ENCODE data around the gene NUCB2.

NUCB2 gene

DNA sequence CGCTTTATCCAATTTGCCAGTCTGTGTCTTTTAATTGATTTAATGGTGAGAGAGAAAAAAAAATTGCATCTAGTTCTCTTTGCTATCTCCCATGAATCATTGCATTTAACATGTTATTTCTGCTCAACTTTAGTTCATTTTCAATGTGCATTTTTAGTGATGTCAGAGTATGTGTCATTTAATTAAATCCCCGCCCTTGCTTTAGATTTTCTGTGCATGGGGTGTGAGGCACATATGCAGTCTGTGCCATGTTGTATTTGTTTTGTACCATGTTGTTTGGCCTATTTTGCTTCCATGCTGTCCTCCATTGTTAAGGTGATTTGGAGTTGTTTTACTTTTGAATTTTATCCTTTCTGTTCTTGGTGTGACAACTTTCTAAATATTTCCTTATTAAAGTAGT is 66.7 kb downstream of the NUCB2 start:
- H3K27me3 ChIP-seq (ENCODE audit: control insufficient read depth, insufficient read depth, low read length), result no peaks in the 10 kb centered on the region
- no peak overlapping the region for H3K4me3 ChIP-seq (ENCODE audit: low read depth, low read length)
- peaks cover 8% of the 10 kb centered on the region; the same call in 1 of the 2 replicates for H3K4me1 ChIP-seq (ENCODE audit: control insufficient read depth, insufficient read depth, low read length)
- no peak overlapping the region for H3K9ac ChIP-seq (ENCODE audit: low read depth, low read length)
- H3K9me3 ChIP-seq (ENCODE audit: control insufficient read depth, insufficient read depth, low read length), result no peaks in the 10 kb centered on the region
- H3K27ac ChIP-seq (ENCODE audit: low read depth, low read length), result no peak overlapping the region
- no peaks in the 10 kb centered on the region for H3K36me3 ChIP-seq (ENCODE audit: control insufficient read depth, insufficient read depth, low read length)

DNA sequence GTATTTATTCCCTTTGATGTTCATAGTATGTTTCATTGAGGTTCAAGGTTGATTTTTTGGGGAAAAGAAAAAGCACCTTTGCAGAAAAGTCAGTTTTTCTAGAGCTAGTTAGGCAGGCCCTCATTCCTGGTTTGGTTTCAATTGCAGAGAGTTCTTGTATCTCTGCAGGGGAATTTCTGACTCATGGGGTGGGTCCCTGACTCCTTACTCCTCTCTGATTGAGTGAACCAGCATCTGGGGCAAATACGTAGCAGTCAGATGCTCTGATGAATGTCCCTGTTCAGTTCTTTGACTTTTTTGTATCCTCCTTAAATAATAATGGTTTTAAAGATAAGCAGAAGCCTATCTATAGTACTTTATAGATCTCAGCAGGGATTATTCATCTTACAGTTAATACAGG is 67.4 kb downstream of the NUCB2 start:
- no peaks in the 10 kb centered on the region for H3K9me3 ChIP-seq (ENCODE audit: control insufficient read depth, insufficient read depth, low read length)
- H3K4me3 ChIP-seq (ENCODE audit: low read depth, low read length), result no peak overlapping the region
- H3K27me3 ChIP-seq (ENCODE audit: control insufficient read depth, insufficient read depth, low read length), result peaks cover 1% of the 10 kb centered on the region
- no peaks in the 10 kb centered on the region for H3K36me3 ChIP-seq (ENCODE audit: control insufficient read depth, insufficient read depth, low read length)
- no peak overlapping the region for H3K9ac ChIP-seq (ENCODE audit: low read depth, low read length)
- H3K4me1 ChIP-seq (ENCODE audit: control insufficient read depth, insufficient read depth, low read length), result peaks cover 8% of the 10 kb centered on the region; the same call in 1 of the 2 replicates
- H3K27ac ChIP-seq (ENCODE audit: low read depth, low read length), result no peak overlapping the region

DNA sequence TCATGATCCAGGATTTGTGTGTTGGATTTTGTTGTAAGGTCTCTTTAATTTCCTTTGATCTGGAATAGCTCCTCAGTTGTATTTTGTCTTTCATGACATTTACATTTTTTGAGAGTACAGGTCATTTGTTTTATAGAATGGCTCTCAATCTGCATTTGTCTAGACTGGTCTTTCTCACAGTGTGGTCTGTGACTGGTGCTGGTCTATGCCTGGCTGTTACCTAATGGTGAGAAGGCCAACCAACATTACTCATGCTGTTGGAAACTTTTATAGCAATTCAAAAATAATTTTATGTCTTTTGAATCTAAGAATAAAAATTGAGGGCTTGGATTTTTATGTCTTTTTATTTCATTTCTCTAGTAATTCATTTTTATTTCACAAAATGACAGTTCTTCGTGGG is 71.1 kb downstream of the NUCB2 start:
- Histone ChIP-seq H3K9ac (ENCODE audit: low read depth, low read length) (no peak overlapping the region), H3K9me3 (ENCODE audit: control insufficient read depth, insufficient read depth, low read length) (no peaks in the 10 kb centered on the region), H3K4me1 (ENCODE audit: control insufficient read depth, insufficient read depth, low read length) (peaks cover 16% of the 10 kb centered on the region), H3K27me3 (ENCODE audit: control insufficient read depth, insufficient read depth, low read length) (peaks cover 39% of the 10 kb centered on the region), H3K36me3 (ENCODE audit: control insufficient read depth, insufficient read depth, low read length) (no peaks in the 10 kb centered on the region), H3K4me3 (ENCODE audit: low read depth, low read length) (no peak overlapping the region), H3K27ac (ENCODE audit: low read depth, low read length) (no peak overlapping the region)

DNA sequence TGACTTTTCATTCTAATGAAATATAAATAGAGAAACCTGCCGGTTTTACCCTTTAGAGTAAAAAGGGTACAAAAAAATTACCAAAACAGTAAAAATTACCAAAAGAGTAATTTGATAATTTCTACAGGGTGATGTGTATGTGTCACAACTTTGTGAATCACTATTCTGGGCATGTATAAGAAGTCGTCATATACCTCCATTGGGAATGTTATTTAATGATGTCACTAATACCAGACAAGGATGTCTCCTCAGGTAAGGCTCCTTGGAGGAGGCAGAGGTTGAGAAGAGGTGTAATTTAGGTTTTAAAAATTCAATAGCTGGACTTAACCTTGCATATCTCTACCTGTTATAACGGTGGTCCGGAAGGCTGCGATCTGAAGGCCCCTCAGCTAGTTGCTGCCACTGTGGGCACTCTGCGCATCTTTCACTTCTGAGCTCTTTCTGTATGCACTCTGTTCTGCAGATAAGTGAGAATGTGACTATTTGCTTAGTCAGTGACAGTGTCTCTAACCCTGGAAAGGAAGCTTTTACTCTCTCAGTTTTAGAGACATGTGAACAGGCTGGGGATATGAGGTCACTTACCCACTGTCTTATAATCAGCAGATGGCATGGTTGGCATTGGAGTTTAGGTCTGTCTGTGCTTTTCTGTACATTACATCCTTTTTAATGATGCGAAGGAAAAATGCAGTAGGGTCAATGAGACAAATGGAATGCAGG is 74.1 kb downstream of the NUCB2 start:
- Histone ChIP-seq H3K9ac (ENCODE audit: low read depth, low read length) (no peak overlapping the region), H3K4me1 (ENCODE audit: control insufficient read depth, insufficient read depth, low read length) (peaks cover 18% of the 10 kb centered on the region), H3K27me3 (ENCODE audit: control insufficient read depth, insufficient read depth, low read length) (peaks cover 62% of the 10 kb centered on the region), H3K9me3 (ENCODE audit: control insufficient read depth, insufficient read depth, low read length) (no peaks in the 10 kb centered on the region), H3K4me3 (ENCODE audit: low read depth, low read length) (no peak overlapping the region), H3K27ac (ENCODE audit: low read depth, low read length) (no peak overlapping the region), H3K36me3 (ENCODE audit: control insufficient read depth, insufficient read depth, low read length) (no peaks in the 10 kb centered on the region)

DNA sequence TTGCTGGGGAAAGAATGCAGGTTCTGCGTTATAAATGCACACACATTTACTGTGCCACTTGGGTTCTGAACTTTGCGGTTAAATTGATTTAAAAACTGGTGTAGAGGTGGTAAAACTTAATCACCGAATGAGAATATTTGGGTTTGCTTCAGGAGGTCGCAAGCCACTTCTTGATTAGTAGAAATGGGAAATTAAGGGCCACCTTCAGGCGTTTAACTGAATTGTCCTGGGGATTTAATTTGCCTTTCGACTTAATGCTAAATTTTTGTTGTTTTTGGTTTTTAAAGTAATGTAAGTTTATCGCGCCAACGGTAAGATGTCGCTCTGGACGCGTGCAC is 74.6 kb downstream of the NUCB2 start:
- H3K9me3 ChIP-seq (ENCODE audit: control insufficient read depth, insufficient read depth, low read length), result no peaks in the 10 kb centered on the region
- H3K4me1 ChIP-seq (ENCODE audit: control insufficient read depth, insufficient read depth, low read length), result peaks cover 18% of the 10 kb centered on the region
- no peak overlapping the region for H3K27ac ChIP-seq (ENCODE audit: low read depth, low read length)
- H3K36me3 ChIP-seq (ENCODE audit: control insufficient read depth, insufficient read depth, low read length), result no peaks in the 10 kb centered on the region
- H3K9ac ChIP-seq (ENCODE audit: low read depth, low read length), result no peak overlapping the region
- peaks cover 62% of the 10 kb centered on the region for H3K27me3 ChIP-seq (ENCODE audit: control insufficient read depth, insufficient read depth, low read length)
- H3K4me3 ChIP-seq (ENCODE audit: low read depth, low read length), result peak overlapping the region; percentile 58

DNA sequence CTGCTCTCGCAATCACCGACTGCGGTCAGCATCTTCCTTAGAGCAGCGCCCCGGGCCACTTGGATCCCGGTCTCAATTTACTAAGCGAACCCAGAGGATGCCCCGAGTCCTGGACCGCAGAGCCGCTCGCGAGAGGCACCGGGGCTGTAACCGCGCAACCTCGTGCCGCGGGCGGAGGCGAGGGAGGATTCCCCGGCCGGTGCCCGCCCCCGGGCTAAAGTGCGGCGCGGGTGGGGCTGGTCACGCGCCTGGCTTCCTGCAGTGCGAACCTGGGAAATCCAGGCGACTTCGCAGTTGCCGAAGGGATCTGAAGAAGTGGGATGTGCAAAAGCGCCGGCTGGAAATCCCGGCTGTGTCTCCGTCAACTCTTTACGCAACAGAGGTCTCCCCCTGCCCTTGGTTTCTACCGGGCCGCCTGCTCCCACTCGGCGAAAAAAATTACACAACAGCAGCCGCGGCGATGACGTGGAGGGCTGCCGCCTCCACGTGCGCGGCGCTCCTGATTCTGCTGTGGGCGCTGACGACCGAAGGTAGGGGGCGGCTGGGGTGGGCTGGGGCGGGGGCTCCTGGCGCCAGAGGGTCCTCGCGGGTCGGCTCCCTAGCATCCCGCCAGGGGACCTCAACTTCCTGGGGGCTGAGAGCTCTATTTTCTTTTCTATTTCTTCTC is 75.1 kb downstream of the NUCB2 start, which contains the start of gene NCR3LG1:
Gene NCR3LG1 (plus strand): TSS at position 291 of the 667 bp plus-strand sequence. CDS start 170 bp downstream, at position 461.
- Histone ChIP-seq H3K27me3 (ENCODE audit: control insufficient read depth, insufficient read depth, low read length) (peaks cover 62% of the 10 kb centered on the region), H3K27ac (ENCODE audit: low read depth, low read length) (no peak within 1 kb of the TSS), H3K36me3 (ENCODE audit: control insufficient read depth, insufficient read depth, low read length) (no peaks in the 10 kb centered on the region), H3K9ac (ENCODE audit: low read depth, low read length) (no peak within 1 kb of the TSS), H3K4me3 (ENCODE audit: low read depth, low read length) (peak within 1 kb of the TSS; percentile 59), H3K9me3 (ENCODE audit: control insufficient read depth, insufficient read depth, low read length) (no peaks in the 10 kb centered on the region), H3K4me1 (ENCODE audit: control insufficient read depth, insufficient read depth, low read length) (peaks cover 18% of the 10 kb centered on the region)

DNA sequence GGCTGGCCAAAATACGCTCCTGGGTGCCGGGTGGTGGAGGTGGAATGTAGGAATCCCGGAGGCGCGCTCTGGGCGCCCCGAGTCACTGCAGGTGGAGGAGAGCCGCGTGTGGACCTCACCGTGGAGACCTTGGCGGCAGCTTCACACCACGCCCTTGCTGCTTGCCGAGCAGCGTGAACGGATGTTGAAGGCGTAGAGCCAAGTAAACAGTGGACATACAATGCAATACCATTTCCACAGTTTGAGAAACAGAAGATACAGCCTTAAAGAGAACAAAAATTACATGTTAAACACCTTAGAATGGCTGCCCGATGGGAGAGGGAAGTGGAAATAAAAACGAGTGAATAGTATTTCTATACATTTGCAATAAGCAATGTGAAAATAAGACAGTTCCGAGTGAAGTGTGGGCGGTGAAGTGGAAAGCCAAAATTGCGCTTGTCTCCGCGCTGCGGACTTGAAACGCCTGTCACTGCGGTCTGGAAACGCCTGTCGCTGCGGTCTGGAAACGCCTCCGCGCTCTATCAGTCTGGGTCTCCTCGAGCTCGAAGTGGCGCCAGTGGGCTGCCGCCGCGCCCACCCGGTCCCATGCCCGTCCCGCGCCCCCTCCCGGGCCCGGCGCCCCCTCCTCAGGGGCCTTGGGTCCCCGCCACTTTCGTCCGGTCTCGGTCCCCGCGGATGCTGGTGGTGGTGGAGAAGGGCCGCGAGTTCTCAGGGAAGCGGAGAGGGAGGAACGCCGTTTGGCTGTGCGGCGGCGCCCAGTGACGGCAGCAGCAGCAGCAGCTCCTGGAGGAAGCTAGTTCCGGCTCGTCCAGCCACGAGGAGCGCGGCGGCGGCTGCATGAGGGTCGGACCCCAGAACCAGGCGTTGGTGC is 76.6 kb downstream of the NUCB2 start:
- Histone ChIP-seq H3K36me3 (ENCODE audit: control insufficient read depth, insufficient read depth, low read length) (no peaks in the 10 kb centered on the region), H3K4me3 (ENCODE audit: low read depth, low read length) (peak overlapping the region; percentile 59), H3K27ac (ENCODE audit: low read depth, low read length) (no peak overlapping the region), H3K9me3 (ENCODE audit: control insufficient read depth, insufficient read depth, low read length) (no peaks in the 10 kb centered on the region), H3K9ac (ENCODE audit: low read depth, low read length) (no peak overlapping the region), H3K4me1 (ENCODE audit: control insufficient read depth, insufficient read depth, low read length) (peaks cover 18% of the 10 kb centered on the region), H3K27me3 (ENCODE audit: control insufficient read depth, insufficient read depth, low read length) (peaks cover 62% of the 10 kb centered on the region)

DNA sequence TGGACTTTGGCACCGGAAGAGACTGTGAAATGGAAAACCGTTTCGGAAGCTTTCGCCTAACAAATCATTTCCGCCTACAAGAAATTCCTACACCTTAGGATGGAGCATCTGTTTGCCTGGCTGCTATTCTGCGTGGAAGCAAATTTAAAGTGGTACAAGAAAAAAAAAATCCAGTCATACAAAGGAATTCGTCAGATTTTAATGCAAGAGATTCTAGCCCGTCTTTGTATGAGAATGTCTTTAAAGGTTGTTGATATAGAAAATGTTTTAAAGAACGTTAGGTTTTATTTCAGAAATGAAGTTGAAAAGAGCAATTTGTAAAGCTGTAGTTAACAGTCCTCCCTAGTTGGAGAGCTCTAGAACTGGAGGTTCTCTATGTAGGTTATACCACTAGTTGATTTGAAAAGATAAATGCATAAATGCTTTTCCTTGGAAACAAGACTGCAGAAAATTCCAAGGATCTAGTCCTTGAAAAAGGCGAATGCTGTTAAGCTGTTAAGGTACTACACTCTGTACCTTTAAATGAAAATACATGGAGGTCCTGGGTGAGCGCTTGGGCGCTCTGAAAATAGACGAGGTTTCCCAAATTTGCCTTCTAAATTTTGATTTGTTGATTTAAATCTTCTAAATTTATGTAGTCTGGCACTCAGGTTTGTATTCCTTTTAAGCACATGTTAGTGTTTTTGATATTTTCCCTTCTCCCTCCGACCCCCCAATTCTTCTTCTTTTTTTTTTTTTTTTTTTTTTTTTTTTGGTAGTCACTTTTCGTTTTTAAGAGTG is 77.5 kb downstream of the NUCB2 start:
- no peak overlapping the region for H3K9ac ChIP-seq (ENCODE audit: low read depth, low read length)
- peaks cover 60% of the 10 kb centered on the region for H3K27me3 ChIP-seq (ENCODE audit: control insufficient read depth, insufficient read depth, low read length)
- no peak overlapping the region for H3K27ac ChIP-seq (ENCODE audit: low read depth, low read length)
- H3K4me1 ChIP-seq (ENCODE audit: control insufficient read depth, insufficient read depth, low read length), result peaks cover 18% of the 10 kb centered on the region
- no peaks in the 10 kb centered on the region for H3K36me3 ChIP-seq (ENCODE audit: control insufficient read depth, insufficient read depth, low read length)
- H3K4me3 ChIP-seq (ENCODE audit: low read depth, low read length), result peak overlapping the region; percentile 59
- H3K9me3 ChIP-seq (ENCODE audit: control insufficient read depth, insufficient read depth, low read length), result no peaks in the 10 kb centered on the region

DNA sequence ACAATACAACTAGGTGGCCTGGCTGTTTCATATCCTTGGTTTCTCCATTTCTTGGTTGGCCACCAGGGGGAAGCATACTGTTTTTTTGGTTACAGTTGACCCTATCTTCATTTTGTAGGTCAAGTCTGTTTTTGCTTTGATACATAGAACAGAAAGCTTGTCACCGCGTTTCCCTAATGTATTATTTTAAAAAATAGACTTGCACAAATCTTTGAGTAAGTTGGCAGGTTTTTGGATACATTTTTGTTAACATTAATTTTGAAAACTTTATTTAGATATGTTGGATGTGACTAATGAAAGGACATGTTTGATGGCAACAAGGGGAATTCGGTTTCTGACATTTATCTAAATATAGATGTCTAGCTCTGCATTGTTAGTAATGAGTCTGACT is 78.1 kb downstream of the NUCB2 start:
- H3K27me3 ChIP-seq (ENCODE audit: control insufficient read depth, insufficient read depth, low read length), result peaks cover 54% of the 10 kb centered on the region
- no peaks in the 10 kb centered on the region for H3K9me3 ChIP-seq (ENCODE audit: control insufficient read depth, insufficient read depth, low read length)
- H3K27ac ChIP-seq (ENCODE audit: low read depth, low read length), result no peak overlapping the region
- H3K4me1 ChIP-seq (ENCODE audit: control insufficient read depth, insufficient read depth, low read length), result peaks cover 18% of the 10 kb centered on the region
- H3K4me3 ChIP-seq (ENCODE audit: low read depth, low read length), result no peak overlapping the region
- no peaks in the 10 kb centered on the region for H3K36me3 ChIP-seq (ENCODE audit: control insufficient read depth, insufficient read depth, low read length)
- no peak overlapping the region for H3K9ac ChIP-seq (ENCODE audit: low read depth, low read length)

DNA sequence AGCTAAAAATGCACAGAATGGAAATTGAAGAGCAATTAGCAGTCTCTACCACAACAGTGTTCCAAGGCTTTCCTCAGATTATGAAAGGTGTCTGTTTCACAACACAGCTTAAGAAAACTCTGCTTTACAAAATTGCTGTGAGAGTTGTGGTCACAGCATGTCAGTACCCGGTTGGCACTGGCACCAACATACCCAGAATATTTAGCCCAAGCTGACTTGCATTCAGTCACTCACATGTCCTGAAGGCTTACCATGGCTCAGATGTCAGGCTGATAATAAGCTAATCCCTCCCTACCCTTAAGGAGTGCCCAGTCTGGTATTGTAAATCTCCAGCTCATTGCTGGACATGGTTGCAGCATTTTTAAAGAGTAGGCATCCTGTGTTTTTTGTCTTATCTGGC is 90.0 kb downstream of the NUCB2 start:
- H3K9me3 ChIP-seq (ENCODE audit: control insufficient read depth, insufficient read depth, low read length), result peaks cover 23% of the 10 kb centered on the region
- H3K27ac ChIP-seq (ENCODE audit: low read depth, low read length), result no peak overlapping the region
- no peak overlapping the region for H3K4me3 ChIP-seq (ENCODE audit: low read depth, low read length)
- no peaks in the 10 kb centered on the region for H3K27me3 ChIP-seq (ENCODE audit: control insufficient read depth, insufficient read depth, low read length)
- no peak overlapping the region for H3K9ac ChIP-seq (ENCODE audit: low read depth, low read length)
- no peaks in the 10 kb centered on the region for H3K4me1 ChIP-seq (ENCODE audit: control insufficient read depth, insufficient read depth, low read length)
- no peaks in the 10 kb centered on the region for H3K36me3 ChIP-seq (ENCODE audit: control insufficient read depth, insufficient read depth, low read length)
